H1 (cell line): ENCODE results near the gene AFG1L.

Experiments used
- EP300 ChIP-seq, 2 experiments: IDR thresholded peaks; 1 replicate in 1 of 2; 2 replicates in 1 of 2; pipeline ENCODE4 v1.6.1; 2011 to 2012; ENCODE audit warnings: low read depth in 2 of 2, low read length in 2 of 2, mild to moderate bottlenecking in 2 of 2, borderline replicate concordance in 1 of 2, inconsistent platforms in 1 of 2, moderate library complexity in 1 of 2
- EZH2 ChIP-seq: fragments of 200-600 bp; sonication (generic); IDR thresholded peaks from 2 replicates; pipeline ENCODE4 v1.7.1; 2012; ENCODE audit warnings: low read depth, mild to moderate bottlenecking, moderate library complexity, low read length, inconsistent platforms; ENCODE audit not compliant: severe bottlenecking
- KDM4A ChIP-seq: IDR thresholded peaks from one replicate; pipeline ENCODE4 v1.7.1; 2012; ENCODE audit warnings: low read depth, mild to moderate bottlenecking, moderate library complexity, low read length, inconsistent platforms; ENCODE audit not compliant: severe bottlenecking
- POLR2A ChIP-seq, 2 experiments: IDR thresholded peaks; 1 replicate in 1 of 2; 2 replicates in 1 of 2; pipeline ENCODE4 v1.6.1; 2011; ENCODE audit warnings: low read depth in 2 of 2, low read length in 2 of 2, mild to moderate bottlenecking in 2 of 2; ENCODE audit errors: control extremely low read depth in 1 of 2
- RAD21 ChIP-seq, 2 experiments: IDR thresholded peaks in 1 of 2; conservative IDR thresholded peaks in 1 of 2; 2 replicates each; pipeline ENCODE4 v1.6.1; 2011; ENCODE audit warnings: low read depth in 2 of 2, low read length in 2 of 2, improper control_type of control experiment in 1 of 2, inconsistent platforms in 1 of 2, mild to moderate bottlenecking in 1 of 2, moderate library complexity in 1 of 2
- RNF2 ChIP-seq: fragments of 200-900, 300-1000 bp; sonication (generic); IDR thresholded peaks from 2 replicates; pipeline ENCODE4 v1.7.1; 2016; ENCODE audit warnings: borderline replicate concordance, low read depth, mild to moderate bottlenecking, antibody characterized with exemption, low read length; ENCODE audit not compliant: poor library complexity, severe bottlenecking; ENCODE audit errors: missing control alignments
- SP1 ChIP-seq: IDR thresholded peaks from 2 replicates; pipeline ENCODE4 v1.6.1; 2011; ENCODE audit warnings: low read depth, low read length
- SP2 ChIP-seq: IDR thresholded peaks from 2 replicates; pipeline ENCODE4 v1.6.1; 2012; ENCODE audit warnings: mild to moderate bottlenecking, low read length, inconsistent platforms
- TAF1 ChIP-seq: IDR thresholded peaks from 2 replicates; pipeline ENCODE4 v1.6.1; 2011; ENCODE audit warnings: mild to moderate bottlenecking, low read depth, low read length
- TF ChIP-seq, protein P1 (sequence below), 3 experiments: IDR thresholded peaks; 1 replicate in 2 of 3; 2 replicates in 1 of 3; pipeline versions ENCODE4 v1.5.1 to v1.6.1; 2011; ENCODE audit warnings: low read length in 3 of 3, mild to moderate bottlenecking in 3 of 3, inconsistent platforms in 2 of 3, low read depth in 1 of 3, moderate library complexity in 1 of 3; ENCODE audit not compliant: insufficient read depth in 1 of 3; ENCODE audit errors: control extremely low read depth in 1 of 3

DNA sequence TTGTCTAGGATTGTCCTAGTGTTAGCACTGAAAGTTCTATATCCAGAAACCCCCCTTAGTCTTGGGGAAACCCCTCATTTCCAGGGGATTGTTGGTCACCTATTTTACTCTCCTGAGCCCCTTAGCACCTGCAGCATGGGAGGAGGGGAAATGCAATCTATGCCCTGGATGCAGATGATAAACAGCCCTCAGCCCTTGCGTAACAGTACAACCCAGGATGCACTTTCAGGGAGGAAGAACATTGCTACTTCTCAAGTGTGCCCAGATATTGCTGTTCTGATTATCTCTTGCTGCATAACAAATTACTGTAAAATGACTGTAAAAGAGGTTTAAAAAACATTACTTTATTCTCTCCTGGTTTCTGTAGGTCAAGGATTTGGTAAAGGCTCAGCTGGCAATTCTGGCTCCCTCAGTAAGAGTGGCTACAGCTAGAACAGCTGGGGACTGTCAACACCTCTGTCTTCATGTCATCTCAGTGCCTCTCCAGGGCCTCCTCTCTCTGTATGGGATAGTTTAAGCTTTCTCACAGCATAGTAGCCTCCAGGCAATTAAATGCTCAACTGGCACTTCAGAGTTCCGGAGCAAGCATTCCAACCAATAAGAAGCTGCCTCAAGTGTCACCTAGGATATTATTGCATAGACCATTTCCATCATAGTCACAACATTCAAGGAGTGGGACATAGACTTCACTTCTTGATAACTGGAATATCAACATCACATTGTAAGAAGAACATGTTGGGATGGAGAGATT, 148.1 kb downstream of the AFG1L start:
- no peak for TF ChIP-seq EZH2
- TF ChIP-seq SP1: no peak
- no peak for TF ChIP-seq POLR2A (IDR thresholded peaks at IDR 0.05; ENCODE audit: control extremely low read depth in 1 of 2, low read depth in 2 of 2, low read length in 2 of 2)
- TF ChIP-seq TAF1: no peak
- TF ChIP-seq, protein P1, sequence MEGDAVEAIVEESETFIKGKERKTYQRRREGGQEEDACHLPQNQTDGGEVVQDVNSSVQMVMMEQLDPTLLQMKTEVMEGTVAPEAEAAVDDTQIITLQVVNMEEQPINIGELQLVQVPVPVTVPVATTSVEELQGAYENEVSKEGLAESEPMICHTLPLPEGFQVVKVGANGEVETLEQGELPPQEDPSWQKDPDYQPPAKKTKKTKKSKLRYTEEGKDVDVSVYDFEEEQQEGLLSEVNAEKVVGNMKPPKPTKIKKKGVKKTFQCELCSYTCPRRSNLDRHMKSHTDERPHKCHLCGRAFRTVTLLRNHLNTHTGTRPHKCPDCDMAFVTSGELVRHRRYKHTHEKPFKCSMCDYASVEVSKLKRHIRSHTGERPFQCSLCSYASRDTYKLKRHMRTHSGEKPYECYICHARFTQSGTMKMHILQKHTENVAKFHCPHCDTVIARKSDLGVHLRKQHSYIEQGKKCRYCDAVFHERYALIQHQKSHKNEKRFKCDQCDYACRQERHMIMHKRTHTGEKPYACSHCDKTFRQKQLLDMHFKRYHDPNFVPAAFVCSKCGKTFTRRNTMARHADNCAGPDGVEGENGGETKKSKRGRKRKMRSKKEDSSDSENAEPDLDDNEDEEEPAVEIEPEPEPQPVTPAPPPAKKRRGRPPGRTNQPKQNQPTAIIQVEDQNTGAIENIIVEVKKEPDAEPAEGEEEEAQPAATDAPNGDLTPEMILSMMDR (IDR thresholded peaks at IDR 0.05; ENCODE audit: control extremely low read depth in 1 of 3, insufficient read depth in 1 of 3, low read depth in 1 of 3, low read length in 3 of 3): no peak
- TF ChIP-seq SP2: no peak
- TF ChIP-seq KDM4A: no peak
- no peak for TF ChIP-seq EP300 (IDR thresholded peaks at IDR 0.05; ENCODE audit: borderline replicate concordance in 1 of 2, low read depth in 2 of 2, low read length in 2 of 2)
- no peak for TF ChIP-seq RAD21 (IDR thresholded peaks at IDR 0.05 in 1 of 2, conservative IDR thresholded peaks at IDR 0.05 in 1 of 2; ENCODE audit: low read depth in 2 of 2, low read length in 2 of 2)
- no peak for TF ChIP-seq RNF2
